ENCODE results near the gene BTBD9.

BTBD9 gene

DNA sequence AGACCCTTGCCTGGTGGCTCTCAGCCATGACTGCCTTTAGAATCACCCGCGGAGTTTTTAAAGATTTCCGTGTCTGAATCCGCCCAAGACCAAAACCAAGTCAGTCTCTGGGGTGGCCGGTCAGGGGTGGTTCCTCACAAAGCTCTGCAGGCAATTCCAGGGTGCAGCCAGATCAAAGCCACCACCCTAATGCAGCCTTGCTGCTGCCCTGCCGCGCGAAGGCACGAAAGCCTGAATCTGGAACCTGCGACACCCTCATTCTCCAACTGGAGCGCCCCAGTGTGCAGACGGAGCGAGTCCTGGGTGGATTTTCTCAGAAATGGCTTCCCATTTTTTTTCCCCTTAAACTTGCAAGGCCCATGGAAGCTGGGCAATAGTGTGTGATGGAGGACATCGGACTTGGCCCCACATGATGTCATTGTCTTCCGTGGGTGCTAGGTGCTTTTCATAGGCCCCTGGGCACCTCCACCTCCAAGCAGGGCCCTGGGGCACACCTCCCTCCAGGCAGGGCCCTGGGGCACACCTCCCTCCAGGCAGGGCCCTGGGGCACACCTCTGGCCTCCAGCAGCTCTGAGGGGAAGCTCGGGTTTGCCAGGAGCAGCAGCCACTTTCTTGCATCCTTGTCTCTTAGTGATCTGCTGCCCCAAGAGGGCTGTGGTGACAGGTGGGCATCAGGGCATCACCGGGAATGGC is 477.1 kb downstream of the BTBD9 start:
- TF ChIP-seq, protein P1, sequence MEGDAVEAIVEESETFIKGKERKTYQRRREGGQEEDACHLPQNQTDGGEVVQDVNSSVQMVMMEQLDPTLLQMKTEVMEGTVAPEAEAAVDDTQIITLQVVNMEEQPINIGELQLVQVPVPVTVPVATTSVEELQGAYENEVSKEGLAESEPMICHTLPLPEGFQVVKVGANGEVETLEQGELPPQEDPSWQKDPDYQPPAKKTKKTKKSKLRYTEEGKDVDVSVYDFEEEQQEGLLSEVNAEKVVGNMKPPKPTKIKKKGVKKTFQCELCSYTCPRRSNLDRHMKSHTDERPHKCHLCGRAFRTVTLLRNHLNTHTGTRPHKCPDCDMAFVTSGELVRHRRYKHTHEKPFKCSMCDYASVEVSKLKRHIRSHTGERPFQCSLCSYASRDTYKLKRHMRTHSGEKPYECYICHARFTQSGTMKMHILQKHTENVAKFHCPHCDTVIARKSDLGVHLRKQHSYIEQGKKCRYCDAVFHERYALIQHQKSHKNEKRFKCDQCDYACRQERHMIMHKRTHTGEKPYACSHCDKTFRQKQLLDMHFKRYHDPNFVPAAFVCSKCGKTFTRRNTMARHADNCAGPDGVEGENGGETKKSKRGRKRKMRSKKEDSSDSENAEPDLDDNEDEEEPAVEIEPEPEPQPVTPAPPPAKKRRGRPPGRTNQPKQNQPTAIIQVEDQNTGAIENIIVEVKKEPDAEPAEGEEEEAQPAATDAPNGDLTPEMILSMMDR (conservative IDR thresholded peaks at IDR 0.05; ENCODE audit: low read depth, low read length): no peak
- no peak for DNase-seq (ENCODE audit: low read depth)
- no peak overlapping the region for H3K4me3 ChIP-seq (ENCODE audit: low read length)

DNA sequence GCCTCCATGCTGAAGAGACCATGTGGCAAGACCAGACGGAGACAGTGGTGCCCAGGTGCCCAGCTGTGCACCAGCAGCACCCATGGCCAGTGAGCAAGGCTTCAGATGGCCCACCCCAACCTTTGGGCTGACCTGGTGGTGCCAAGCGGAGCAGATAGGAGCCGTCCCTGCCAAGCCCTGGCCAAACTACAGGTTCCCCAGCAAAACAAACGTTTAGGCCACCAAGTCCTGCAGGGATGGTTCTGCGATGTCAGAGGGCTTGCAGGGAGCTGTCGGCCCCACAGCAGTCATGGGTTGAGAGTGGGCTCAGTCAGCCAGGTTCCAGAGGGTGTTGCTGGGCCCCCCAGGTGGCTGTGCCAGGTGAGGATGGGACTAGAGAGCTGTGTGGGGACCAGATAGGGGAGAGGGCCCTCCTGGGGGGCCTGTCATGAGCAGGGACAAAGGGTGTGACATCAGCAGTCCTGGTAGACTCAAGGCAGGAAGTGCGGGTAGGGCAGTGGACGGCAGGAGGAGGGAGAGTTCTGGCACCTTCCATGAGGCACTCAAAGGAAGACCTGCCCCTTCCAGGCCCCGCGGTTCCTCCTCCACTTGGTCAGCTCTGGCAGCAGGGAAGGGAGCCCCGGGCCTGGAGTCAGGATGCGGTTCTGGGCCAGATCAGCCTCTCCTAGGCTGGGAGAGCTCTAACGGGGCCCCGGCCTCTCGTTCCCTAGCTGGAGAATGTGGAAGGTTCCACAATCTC is 477.8 kb downstream of the BTBD9 start:
- no peak overlapping the region for H3K4me3 ChIP-seq (ENCODE audit: low read length)
- TF ChIP-seq, protein P1 (conservative IDR thresholded peaks at IDR 0.05; ENCODE audit: low read depth, low read length): no peak
- no peak for DNase-seq (ENCODE audit: low read depth)

DNA sequence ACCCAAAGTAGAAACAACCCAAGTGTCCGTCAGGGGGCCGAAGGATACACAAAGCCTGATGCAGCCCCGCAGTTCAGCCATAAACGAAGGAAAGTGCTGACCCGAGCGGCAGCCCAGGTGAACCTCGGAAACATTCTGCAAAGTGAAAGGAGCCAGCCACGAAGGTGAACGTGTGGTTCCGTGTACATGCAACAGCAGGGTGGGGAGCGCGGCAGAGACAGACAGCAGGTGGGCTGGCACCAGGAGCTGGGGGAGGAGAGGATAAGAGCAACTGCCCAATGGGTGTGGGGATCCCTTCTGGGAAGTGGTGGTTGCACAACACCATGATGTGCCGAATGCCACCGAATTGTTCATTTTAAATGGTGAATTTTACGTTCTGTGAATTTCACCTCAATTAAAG is 478.4 kb downstream of the BTBD9 start:
- no peak for DNase-seq (ENCODE audit: low read depth)
- no peak overlapping the region for H3K4me3 ChIP-seq (ENCODE audit: low read length)
- TF ChIP-seq, protein P1 (conservative IDR thresholded peaks at IDR 0.05; ENCODE audit: low read depth, low read length): no peak

DNA sequence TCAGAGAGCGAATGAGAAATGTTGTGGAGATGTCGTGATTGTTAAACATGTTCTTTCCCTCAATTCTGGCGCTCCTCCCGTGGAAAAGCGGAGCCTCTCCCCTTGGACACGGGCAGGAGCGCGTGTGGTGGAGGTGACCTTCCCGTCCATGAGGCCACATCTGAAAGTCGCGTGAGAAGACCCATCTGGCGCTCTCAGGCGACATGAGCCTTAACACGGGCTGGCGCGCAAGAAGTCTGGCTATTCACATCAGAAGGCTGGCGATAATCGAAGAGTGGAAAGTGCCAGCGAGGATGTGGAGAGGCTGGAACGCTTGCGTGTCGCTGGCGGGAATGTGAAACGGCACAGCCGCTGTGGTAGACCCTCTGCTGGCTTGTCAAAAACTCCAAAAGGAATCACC is 478.9 kb downstream of the BTBD9 start:
- TF ChIP-seq, protein P1 (conservative IDR thresholded peaks at IDR 0.05; ENCODE audit: low read depth, low read length): no peak
- no peak for DNase-seq (ENCODE audit: low read depth)

DNA sequence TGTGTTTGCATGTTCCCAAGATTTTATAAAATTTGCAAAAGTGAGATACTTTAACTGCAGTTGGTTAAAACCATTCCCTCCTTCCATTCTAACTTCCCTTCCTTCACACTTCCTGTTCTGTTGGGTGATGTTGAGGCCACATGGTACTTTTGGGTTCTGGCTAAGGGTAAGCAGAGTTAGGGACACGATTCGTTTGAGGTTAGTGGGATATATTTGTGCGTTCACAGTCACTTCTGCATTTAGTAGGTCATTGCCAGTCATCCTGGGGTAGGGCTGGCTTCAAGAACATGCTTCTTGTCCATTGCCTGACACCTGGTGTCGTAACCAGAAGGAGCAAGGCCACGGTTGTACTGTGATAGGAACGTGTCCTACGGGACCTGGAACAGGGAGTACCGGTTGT is 480.1 kb downstream of the BTBD9 start:
- TF ChIP-seq, protein P1 (conservative IDR thresholded peaks at IDR 0.05; ENCODE audit: low read depth, low read length): no peak
- H3K4me3 ChIP-seq (ENCODE audit: low read length): no peak overlapping the region
- no peak for DNase-seq (ENCODE audit: low read depth)

More for the DNA sequence above, 478.9 kb downstream of the BTBD9 start:
- H3K4me3 ChIP-seq (ENCODE audit: low read length): no peak overlapping the region

DNA sequence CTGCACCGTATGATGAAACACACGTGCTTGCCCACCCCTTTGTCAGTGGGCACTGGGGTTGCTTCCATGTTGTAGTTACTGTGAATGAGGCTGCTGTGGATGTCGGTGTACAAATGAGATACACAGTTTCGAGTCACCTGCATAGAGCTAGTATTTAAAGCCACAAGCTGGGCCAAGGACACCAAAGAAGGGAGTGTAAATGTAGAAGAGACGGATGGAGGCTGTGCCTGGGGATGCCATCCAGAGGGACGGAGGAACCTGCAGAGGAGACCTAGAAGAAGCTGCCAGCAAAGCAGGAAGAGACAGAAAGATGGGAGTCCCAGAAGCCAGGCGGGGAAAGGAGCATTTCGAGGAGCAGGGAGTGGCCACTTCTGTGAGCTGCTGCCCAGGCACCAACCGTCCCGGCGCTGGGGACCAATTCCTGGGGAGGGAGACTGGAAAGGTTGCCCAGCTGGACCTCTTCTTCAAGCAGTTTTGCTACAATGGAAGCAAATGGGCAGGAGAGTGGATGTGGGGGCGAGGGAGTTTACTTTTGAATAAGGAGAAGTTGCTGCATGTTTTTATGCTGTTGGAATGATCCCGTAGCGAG is 480.9 kb downstream of the BTBD9 start:
- no peak overlapping the region for H3K4me3 ChIP-seq (ENCODE audit: low read length)
- TF ChIP-seq, protein P1 (conservative IDR thresholded peaks at IDR 0.05; ENCODE audit: low read depth, low read length): no peak
- no peak for DNase-seq (ENCODE audit: low read depth)

Data from retinal pigment epithelial cell (primary cell).